ENCODE results near the gene SLC12A9.

DNA sequence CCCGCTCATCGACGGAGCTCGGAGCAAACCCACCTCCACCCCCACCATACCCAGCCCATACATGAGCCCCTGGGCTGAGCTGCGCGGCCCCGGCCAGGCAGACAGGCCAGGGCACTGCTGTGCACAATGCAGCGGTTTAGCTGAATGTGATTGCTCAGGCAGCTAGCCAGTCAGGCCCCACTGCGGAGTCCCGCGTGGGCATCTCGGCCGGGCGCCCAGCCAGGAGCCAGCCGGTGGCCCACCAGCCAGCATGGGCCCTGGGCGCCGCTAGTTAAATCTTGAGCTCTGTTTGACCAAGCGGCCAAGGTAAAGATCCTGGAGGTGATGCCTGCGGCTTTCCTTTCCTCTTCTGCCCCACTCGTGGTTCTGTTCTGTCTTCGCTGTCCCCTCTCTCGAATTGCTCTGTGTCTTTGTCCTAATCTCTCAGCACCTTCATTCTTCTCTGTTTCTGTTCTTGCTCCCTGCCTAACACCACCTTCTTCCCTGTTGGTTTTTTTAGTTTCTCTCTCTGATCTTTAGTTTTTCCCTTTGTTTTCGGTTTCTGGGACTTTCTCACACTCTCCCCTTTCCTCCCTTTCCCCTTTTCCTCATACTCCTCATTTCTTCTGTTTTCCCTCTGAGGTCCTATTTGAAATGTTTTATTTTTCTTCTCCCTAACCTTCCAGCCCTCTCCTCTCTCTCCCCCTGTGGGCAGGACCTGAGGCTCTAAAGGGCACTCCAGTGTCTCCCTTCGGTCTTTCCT lies 30.4 kb downstream of the SLC12A9 start:
- TF ChIP-seq, protein P1, sequence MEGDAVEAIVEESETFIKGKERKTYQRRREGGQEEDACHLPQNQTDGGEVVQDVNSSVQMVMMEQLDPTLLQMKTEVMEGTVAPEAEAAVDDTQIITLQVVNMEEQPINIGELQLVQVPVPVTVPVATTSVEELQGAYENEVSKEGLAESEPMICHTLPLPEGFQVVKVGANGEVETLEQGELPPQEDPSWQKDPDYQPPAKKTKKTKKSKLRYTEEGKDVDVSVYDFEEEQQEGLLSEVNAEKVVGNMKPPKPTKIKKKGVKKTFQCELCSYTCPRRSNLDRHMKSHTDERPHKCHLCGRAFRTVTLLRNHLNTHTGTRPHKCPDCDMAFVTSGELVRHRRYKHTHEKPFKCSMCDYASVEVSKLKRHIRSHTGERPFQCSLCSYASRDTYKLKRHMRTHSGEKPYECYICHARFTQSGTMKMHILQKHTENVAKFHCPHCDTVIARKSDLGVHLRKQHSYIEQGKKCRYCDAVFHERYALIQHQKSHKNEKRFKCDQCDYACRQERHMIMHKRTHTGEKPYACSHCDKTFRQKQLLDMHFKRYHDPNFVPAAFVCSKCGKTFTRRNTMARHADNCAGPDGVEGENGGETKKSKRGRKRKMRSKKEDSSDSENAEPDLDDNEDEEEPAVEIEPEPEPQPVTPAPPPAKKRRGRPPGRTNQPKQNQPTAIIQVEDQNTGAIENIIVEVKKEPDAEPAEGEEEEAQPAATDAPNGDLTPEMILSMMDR (IDR thresholded peaks at IDR 0.05; ENCODE audit: insufficient read depth, low read length) = no peak
- TF ChIP-seq REST (IDR thresholded peaks at IDR 0.05; ENCODE audit: insufficient replicate concordance, low read depth) = no peak

Data from HL-60 (cell line).